GM12891 (cell line): ENCODE results near the gene GNAI1.

Experiments
- DNase-seq: peaks from one replicate; pipeline ENCODE4 v3.0.0; 2011; ENCODE audit warnings: low spot score; ENCODE audit not compliant: insufficient read length
- FAIRE-seq: peaks from 2 replicates; lab custom pipeline; 2011; peaks lifted over from hg19 to GRCh38; lab: Jason Lieb, UNC
- PAX5 ChIP-seq: IDR thresholded peaks from 2 replicates; pipeline ENCODE4 v1.6.1; 2011; ENCODE audit warnings: low read length, moderate library complexity, mild to moderate bottlenecking; ENCODE audit not compliant: insufficient read depth, severe bottlenecking
- POLR2A ChIP-seq: IDR thresholded peaks from 2 replicates; pipeline ENCODE4 v1.6.1; 2011; ENCODE audit warnings: low read depth, low read length, control low read depth
- POLR2AphosphoS5 ChIP-seq: IDR thresholded peaks from 2 replicates; pipeline ENCODE4 v1.6.1; 2011; ENCODE audit warnings: low read depth, low read length, control low read depth
- POU2F2 ChIP-seq: IDR thresholded peaks from 2 replicates; pipeline ENCODE4 v1.6.1; 2011; ENCODE audit warnings: low read depth, mild to moderate bottlenecking, control low read depth, low read length, moderate library complexity
- SPI1 ChIP-seq: IDR thresholded peaks from 2 replicates; pipeline ENCODE4 v1.6.1; 2011; ENCODE audit warnings: low read depth, low read length, control low read depth
- TAF1 ChIP-seq: IDR thresholded peaks from 2 replicates; pipeline ENCODE4 v1.6.1; 2011; ENCODE audit warnings: low read depth, low read length, control low read depth

GNAI1 gene

GRCh38 chr7:80204454-80204853, 69.8 kb downstream of the GNAI1 start:
- TF ChIP-seq TAF1 (no peak), POU2F2 (no peak), POLR2A (no peak), POLR2AphosphoS5 (no peak), SPI1 (no peak), PAX5 (no peak)
- FAIRE-seq: no peak

GRCh38 chr7:80204919-80205318, 70.3 kb downstream of the GNAI1 start:
- DNase-seq (no peak), FAIRE-seq (no peak)
- TF ChIP-seq TAF1: no peak
- TF ChIP-seq POLR2A: no peak
- no peak for TF ChIP-seq PAX5
- TF ChIP-seq POU2F2: no peak
- no peak for TF ChIP-seq SPI1
- TF ChIP-seq POLR2AphosphoS5: no peak

More at GRCh38 chr7:80204454-80204853, 69.8 kb downstream of the GNAI1 start:
- no peak for DNase-seq

- no peak for DNase-seq
- FAIRE-seq: no peak
- TF ChIP-seq TAF1: no peak
- no peak for TF ChIP-seq SPI1
- no peak for TF ChIP-seq POU2F2
- TF ChIP-seq PAX5: no peak
- no peak for TF ChIP-seq POLR2A
- no peak for TF ChIP-seq POLR2AphosphoS5
Measured at GRCh38 chr7:80206763-80207162, 72.1 kb downstream of the GNAI1 start.

- no peak for DNase-seq
- no peak for FAIRE-seq
- TF ChIP-seq SPI1 (no peak), TAF1 (no peak), POLR2AphosphoS5 (no peak), POLR2A (no peak), PAX5 (no peak), POU2F2 (no peak)
Measured at GRCh38 chr7:80207501-80207900, 72.9 kb downstream of the GNAI1 start.

GRCh38 chr7:80208700-80209099, 74.1 kb downstream of the GNAI1 start:
- FAIRE-seq: no peak
- TF ChIP-seq POU2F2: no peak
- TF ChIP-seq POLR2A: no peak
- no peak for DNase-seq

GRCh38 chr7:80210400-80210799, 75.8 kb downstream of the GNAI1 start:
- TF ChIP-seq POLR2A (no peak), POLR2AphosphoS5 (no peak), TAF1 (no peak), PAX5 (no peak), SPI1 (no peak), POU2F2 (no peak)
- DNase-seq (no peak), FAIRE-seq (no peak)

DNA sequence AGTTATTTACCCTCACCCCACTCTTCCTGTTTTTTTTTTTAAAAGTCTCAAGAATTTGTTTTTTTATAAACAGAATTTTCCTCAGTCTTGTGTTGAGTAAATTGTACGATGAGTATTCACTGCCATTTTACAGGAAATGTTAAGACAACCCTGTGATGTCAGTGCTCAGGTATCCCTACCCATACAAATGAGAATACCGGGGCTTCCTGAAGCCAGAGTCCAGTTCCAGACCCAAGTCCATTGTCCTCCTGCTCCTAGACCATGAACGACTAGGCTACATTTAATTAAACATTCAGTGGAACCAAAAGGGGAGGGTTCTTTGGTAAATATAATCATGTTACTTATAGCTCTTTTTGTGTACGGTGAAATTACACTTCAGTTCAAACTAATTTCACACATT, 79.2 kb downstream of the GNAI1 start:
- no peak for TF ChIP-seq TAF1
- no peak for TF ChIP-seq PAX5
- TF ChIP-seq POLR2A: no peak
- TF ChIP-seq POLR2AphosphoS5: no peak
- no peak for TF ChIP-seq SPI1
- no peak for TF ChIP-seq POU2F2
- FAIRE-seq (no peak), DNase-seq (no peak)

GRCh38 chr7:80215734-80216133, 81.1 kb downstream of the GNAI1 start:
- TF ChIP-seq SPI1 (no peak), POU2F2 (no peak), TAF1 (no peak), POLR2AphosphoS5 (no peak), PAX5 (no peak), POLR2A (no peak)
- FAIRE-seq (no peak), DNase-seq (no peak)

DNA sequence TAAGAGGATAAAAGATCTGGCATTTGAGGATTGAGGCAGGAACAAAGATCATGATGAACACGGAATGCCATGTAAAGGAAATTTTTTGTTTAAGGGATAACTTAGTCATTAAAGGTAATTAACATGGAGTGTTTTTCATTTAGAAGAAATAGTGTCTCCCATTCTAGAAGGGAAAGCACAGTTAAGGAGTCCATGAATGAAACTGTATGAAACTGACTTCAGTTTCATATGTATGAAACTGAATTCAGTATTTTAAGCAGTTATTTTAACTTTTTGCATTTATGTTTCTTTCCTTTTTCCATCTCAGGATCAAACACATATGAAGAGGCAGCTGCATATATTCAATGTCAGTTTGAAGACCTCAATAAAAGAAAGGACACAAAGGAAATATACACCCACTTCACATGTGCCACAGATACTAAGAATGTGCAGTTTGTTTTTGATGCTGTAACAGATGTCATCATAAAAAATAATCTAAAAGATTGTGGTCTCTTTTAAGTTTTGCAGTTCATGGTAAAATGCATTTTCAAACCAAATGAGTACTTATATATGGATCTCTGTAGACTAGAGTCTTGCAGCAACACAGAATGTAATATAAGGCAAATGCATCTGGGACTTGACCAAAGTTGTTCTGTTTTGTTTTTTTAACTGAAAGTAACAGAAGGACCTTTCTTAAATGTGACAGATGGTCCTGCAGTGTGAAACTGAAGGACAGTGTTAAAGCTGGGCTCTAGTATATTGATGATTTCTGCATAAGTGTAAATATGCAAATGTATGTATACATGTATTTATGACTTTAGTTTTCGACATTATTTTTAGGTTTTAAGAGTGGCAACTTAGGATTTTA, 82.6 kb downstream of the GNAI1 start:
- no peak for TF ChIP-seq TAF1
- TF ChIP-seq POU2F2: no peak
- no peak for TF ChIP-seq POLR2AphosphoS5
- TF ChIP-seq POLR2A: no peak
- no peak for TF ChIP-seq PAX5
- no peak for TF ChIP-seq SPI1
- DNase-seq: no peak
- no peak for FAIRE-seq

DNA sequence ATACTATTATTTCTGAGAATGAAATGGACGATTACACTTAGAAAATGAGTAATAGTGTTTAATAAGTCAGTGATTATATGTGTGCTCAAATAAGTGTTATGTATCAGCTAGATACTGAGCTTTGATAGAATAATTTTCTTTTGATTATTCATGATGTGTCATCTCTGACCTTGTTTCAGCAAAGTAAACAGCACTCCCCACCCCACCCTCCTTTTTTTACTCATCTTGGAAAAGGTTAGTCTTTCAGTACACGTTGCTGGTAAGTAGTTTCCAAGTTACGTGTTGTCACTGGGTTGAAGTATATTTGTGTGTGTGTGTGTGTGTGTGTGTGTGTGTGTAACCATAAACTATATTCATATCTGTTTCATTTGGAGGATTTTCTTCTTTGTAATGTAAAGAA, 84.1 kb downstream of the GNAI1 start:
- no peak for DNase-seq

More for the DNA sequence above, 84.1 kb downstream of the GNAI1 start:
- no peak for FAIRE-seq
- TF ChIP-seq SPI1: no peak
- TF ChIP-seq PAX5: no peak
- TF ChIP-seq TAF1: no peak
- TF ChIP-seq POU2F2: no peak
- TF ChIP-seq POLR2AphosphoS5: no peak
- TF ChIP-seq POLR2A: no peak
